SJCRH30 (cell line): ENCODE results near the gene ATP5MC3. TPM values are rescaled to one million over a fixed set of nuclear protein-coding genes. Genes with fewer than 3 reads are reported as not detected.

Experiments
- total RNA-seq: library from RNA; depleted of rRNA; stranded (reverse); fragments of >200 nt; shearing (Covaris generic); gene quantifications from 2 replicates; pipeline ENCODE4 v1.2.3, GENCODE V29; 2014; rRNA removed

ATP5MC3 gene
- total RNA-seq, 1 experiment from 2014 or later = 335 TPM

Other genes starting within 250 kb of the ATP5MC3 start
- 66.2 and 71.8 TPM in 2 replicates for gene CHN1, start 176.3 kb downstream of the ATP5MC3 start, total RNA-seq
- 35.2 and 48.5 TPM in 2 replicates for gene ATF2, start 13.5 kb downstream of the ATP5MC3 start, total RNA-seq